Gastroesophageal sphincter (tissue), 4 donors: ENCODE results near the gene SIVA1. TPM values are rescaled to one million over a fixed set of nuclear protein-coding genes. Genes with fewer than 3 reads are reported as not detected.

Source experiments
- ATAC-seq: fragments of 150-250 bp; one replicate; pipeline ENCODE4 v1.9.1; 2016; ENCODE audit warnings: mild to moderate bottlenecking, moderate library complexity
- H3K27ac ChIP-seq, 4 donors: fragments of 200-600 bp; sonication (generic) in 3 of 4; 1 replicate in 3 of 4; 2 replicates in 1 of 4; pipeline ENCODE4 v1.5.1; 2016 to 2019
- H3K27me3 ChIP-seq: fragments of 200-600 bp; sonication (generic); one replicate; pipeline ENCODE4 v1.5.1; 2019
- H3K36me3 ChIP-seq, 2 donors: fragments of 200-600 bp; sonication (generic); one replicate each; pipeline ENCODE4 v1.5.1; 2019; ENCODE audit warnings: control low read depth in 1 of 2
- H3K4me1 ChIP-seq, 3 donors: fragments of 200-600 bp; sonication (generic); 1 replicate in 2 of 3; 2 replicates in 1 of 3; pipeline ENCODE4 v1.5.1; 2016 to 2019; ENCODE audit warnings: control low read depth in 2 of 3
- H3K4me3 ChIP-seq, 2 donors: fragments of 200-600 bp; sonication (generic); one replicate each; pipeline ENCODE4 v1.5.1; 2019; ENCODE audit warnings: mild to moderate bottlenecking in 1 of 2, moderate library complexity in 1 of 2
- H3K9me3 ChIP-seq, 3 donors: fragments of 200-600 bp; sonication (generic); one replicate each; pipeline ENCODE4 v1.5.1; 2017 to 2019; ENCODE audit warnings: control low read depth in 2 of 3
- CTCF ChIP-seq, 4 experiments: fragments of 200-600 bp in 2 of 4; fragments of 450-650 bp in 2 of 4; sonication (generic) in 1 of 4; IDR thresholded peaks; one replicate each; pipeline ENCODE4 v1.5.1; 2017 to 2019; ENCODE audit warnings: antibody characterized with exemption in 4 of 4, mild to moderate bottlenecking in 2 of 4, moderate library complexity in 2 of 4
- EP300 ChIP-seq: sonication (generic); formaldehyde crosslinking; IDR thresholded peaks from one replicate; pipeline ENCODE4 v1.6.1; 2017; ENCODE audit warnings: antibody characterized with exemption, mild to moderate bottlenecking
- POLR2A ChIP-seq, 2 donors: fragments of 450-650 bp; IDR thresholded peaks; one replicate each; pipeline ENCODE4 v1.6.1; 2017; ENCODE audit warnings: antibody characterized with exemption in 2 of 2, mild to moderate bottlenecking in 2 of 2, moderate library complexity in 1 of 2
- POLR2AphosphoS5 ChIP-seq: sonication (generic); formaldehyde crosslinking; IDR thresholded peaks from one replicate; pipeline ENCODE4 v1.6.1; 2017; ENCODE audit warnings: antibody characterized with exemption
- whole genome bisulfite sequencing, 2 donors: methylation state at CpG; one replicate each; pipeline ENCODE4 v1.1.5; 2018; ENCODE audit warnings: low coverage in 1 of 2; 5-methylcytosine and 5-hydroxymethylcytosine counted together
- total RNA-seq, 4 donors: library from RNA; depleted of rRNA; stranded (reverse); fragments of >200 nt; gene quantifications; one replicate each; pipeline ENCODE4 v1.1.0, GENCODE V29; 2016

Gene SIVA1
- total RNA-seq, 4 donors from 2014 or later = 188 to 513 (median 363) TPM

GRCh38 chr14:104794993-104795780 lies 42.2 kb downstream of the SIVA1 start, which contains the start of gene AKT1:
Gene AKT1 (minus strand): TSS chr14:104795748. CDS start chr14:104792643, 3,105 bp downstream.
- Histone ChIP-seq H3K9me3 (no peaks in the 10 kb centered on the region), H3K27ac (peak within 1 kb of the TSS; percentile 43 to 98 (median 90)), H3K36me3 (peaks cover 0 to 26% of the 10 kb centered on the region in 2 donors), H3K4me1 (peaks cover 3 to 89% (median 35%) of the 10 kb centered on the region in 3 donors), H3K27me3 (no peaks in the 10 kb centered on the region), H3K4me3 (peak within 1 kb of the TSS; percentile 87 to 92)
- no peak for TF ChIP-seq CTCF (IDR thresholded peaks at IDR 0.05)
- peak; percentile 50 for ATAC-seq
- WGBS, 2 donors = no CpG with 5 or more reads among the region's 124 CpGs

- Histone ChIP-seq H3K4me3 (peak overlapping the region; percentile 34 to 92), H3K27me3 (no peaks in the 10 kb centered on the region), H3K4me1 (peaks cover 3 to 83% (median 36%) of the 10 kb centered on the region in 3 donors), H3K36me3 (peaks cover 0 to 17% of the 10 kb centered on the region in 2 donors), H3K27ac (peak overlapping the region; percentile 43 to 98 (median 90)), H3K9me3 (no peaks in the 10 kb centered on the region)
- peak; percentile 73 for ATAC-seq
- TF ChIP-seq POLR2A (IDR thresholded peaks at IDR 0.05) (peak; percentile 81), CTCF (IDR thresholded peaks at IDR 0.05) (no peak), EP300 (no peak), POLR2AphosphoS5 (no peak)
- WGBS, 2 donors = 0% methylated on average over 1 of the region's 55 CpGs; no CpG with 5 or more reads in 1 of the 2 donors
Measured at GRCh38 chr14:104795781-104796686, 43.1 kb downstream of the SIVA1 start.

GRCh38 chr14:104796687-104797081 lies 43.7 kb downstream of the SIVA1 start:
- peak overlapping the region in 3 of 4 donors; percentile 89 to 98 (median 91) for H3K27ac ChIP-seq
- H3K9me3 ChIP-seq = no peaks in the 10 kb centered on the region
- TF ChIP-seq EP300 = no peak
- no peak for TF ChIP-seq POLR2AphosphoS5
- no peak for TF ChIP-seq CTCF (IDR thresholded peaks at IDR 0.05)
- no peak for TF ChIP-seq POLR2A (IDR thresholded peaks at IDR 0.05)
- WGBS, 2 donors = no CpG with 5 or more reads among the region's 6 CpGs
- peaks cover 3 to 83% (median 42%) of the 10 kb centered on the region in 3 donors for H3K4me1 ChIP-seq
- H3K36me3 ChIP-seq = peaks cover 0 to 11% of the 10 kb centered on the region in 2 donors
- no peak overlapping the region for H3K4me3 ChIP-seq
- no peaks in the 10 kb centered on the region for H3K27me3 ChIP-seq
- no peak for ATAC-seq

- Histone ChIP-seq H3K4me3 (no peak overlapping the region), H3K27me3 (no peaks in the 10 kb centered on the region), H3K4me1 (peaks cover 3 to 83% (median 44%) of the 10 kb centered on the region in 3 donors), H3K27ac (peak overlapping the region in 3 of 4 donors; percentile 89 to 98 (median 91)), H3K36me3 (peaks cover 0 to 4% of the 10 kb centered on the region in 2 donors), H3K9me3 (no peaks in the 10 kb centered on the region)
- no peak for ATAC-seq
- TF ChIP-seq POLR2AphosphoS5 (no peak), EP300 (no peak), CTCF (IDR thresholded peaks at IDR 0.05) (no peak), POLR2A (IDR thresholded peaks at IDR 0.05) (no peak)
- WGBS, 2 donors = 60 to 83% methylated on average over 1 of the region's 18 CpGs
Measured at GRCh38 chr14:104797115-104798044, 44.4 kb downstream of the SIVA1 start.
